RWPE2 (cell line): Measurements from ENCODE around the gene RAP1GAP2.

Experiments
- ATAC-seq: fragments of 200-7000 bp; cut with Tn5 transposase; 3 replicates; pipeline ENCODE4 v1.9.1; 2021; ENCODE audit warnings: low read depth
- DNase-seq: peaks from one replicate; pipeline ENCODE4 v3.0.0-alpha.2; 2020; ENCODE audit warnings: low spot score
- H3K27ac ChIP-seq: fragments of 450-650 bp; 2 replicates; pipeline ENCODE4 v1.5.1; 2017; ENCODE audit warnings: mild to moderate bottlenecking; ENCODE audit not compliant: poor library complexity, severe bottlenecking
- H3K27me3 ChIP-seq: fragments of 250-450 bp; sonication (Bioruptor Pico); 2 replicates; pipeline ENCODE4 v1.5.1; 2021; ENCODE audit warnings: mild to moderate bottlenecking, moderate library complexity; ENCODE audit not compliant: insufficient read depth, poor library complexity, severe bottlenecking
- H3K36me3 ChIP-seq: fragments of 250-450 bp; sonication (Bioruptor Pico); 2 replicates; pipeline ENCODE4 v1.5.1; 2020; ENCODE audit warnings: low read depth, mild to moderate bottlenecking, moderate library complexity
- H3K4me1 ChIP-seq: fragments of 250-450 bp; sonication (Bioruptor Pico); 2 replicates; pipeline ENCODE4 v1.5.1; 2021; ENCODE audit warnings: mild to moderate bottlenecking, moderate library complexity; ENCODE audit not compliant: insufficient read depth, poor library complexity, severe bottlenecking
- H3K4me3 ChIP-seq: fragments of 250-450 bp; sonication (Bioruptor Pico); 2 replicates; pipeline ENCODE4 v1.5.1; 2021; ENCODE audit warnings: mild to moderate bottlenecking, moderate library complexity; ENCODE audit not compliant: severe bottlenecking
- H3K9me3 ChIP-seq: fragments of 250-450 bp; sonication (Bioruptor Pico); 2 replicates; pipeline ENCODE4 v1.5.1; 2021; ENCODE audit warnings: mild to moderate bottlenecking, moderate library complexity; ENCODE audit not compliant: severe bottlenecking
- TF ChIP-seq, protein P1 (sequence below): fragments of 450-650 bp; IDR thresholded peaks from one replicate; pipeline ENCODE4 v1.5.1; 2017; ENCODE audit warnings: mild to moderate bottlenecking, moderate library complexity; ENCODE audit not compliant: poor library complexity, severe bottlenecking

The RAP1GAP2 gene

DNA sequence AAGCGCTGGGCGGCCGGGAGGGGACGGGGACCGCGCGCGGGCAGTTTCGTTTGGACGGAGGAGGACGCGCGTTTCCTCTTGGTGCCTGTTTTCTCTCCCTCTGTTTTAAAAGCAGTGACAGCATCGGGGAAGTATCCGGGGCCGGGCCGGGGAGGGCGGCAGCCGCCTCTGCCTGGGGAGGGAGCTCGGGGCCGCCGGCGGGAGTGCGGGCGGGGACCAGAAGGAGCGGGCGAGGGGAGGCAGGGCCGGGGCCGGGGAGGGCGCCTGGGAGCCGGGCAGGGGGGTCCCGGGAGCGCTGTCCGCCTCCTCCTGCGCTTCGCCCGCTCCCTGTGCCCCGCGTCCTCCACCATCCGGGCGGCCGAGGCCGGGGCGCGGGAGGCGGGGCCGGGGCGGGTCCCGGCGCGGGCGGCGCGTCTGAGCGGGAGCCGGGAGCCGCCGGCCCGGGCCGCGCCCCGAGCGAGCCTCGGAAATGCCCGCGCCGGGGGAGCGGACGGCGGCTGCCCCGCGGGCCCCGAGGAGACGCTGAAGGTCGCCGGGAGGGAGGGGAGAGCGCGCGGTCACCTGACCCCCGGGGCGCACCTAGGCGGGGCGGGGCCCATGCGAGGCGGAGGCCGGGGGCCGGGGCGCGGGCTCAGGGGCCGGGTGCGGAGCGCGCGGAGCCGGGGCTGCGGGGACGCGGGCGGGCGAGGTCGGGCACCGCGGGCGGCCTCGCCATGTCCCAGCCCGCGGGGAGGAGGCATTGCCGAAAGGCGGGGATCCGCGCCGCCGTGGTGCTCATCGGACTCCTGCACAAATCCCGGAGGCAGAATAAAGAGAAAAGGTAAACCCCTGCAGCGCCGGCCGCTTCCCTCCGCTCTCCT lies 57.3 kb downstream of the RAP1GAP2 start:
- TF ChIP-seq, protein P1, sequence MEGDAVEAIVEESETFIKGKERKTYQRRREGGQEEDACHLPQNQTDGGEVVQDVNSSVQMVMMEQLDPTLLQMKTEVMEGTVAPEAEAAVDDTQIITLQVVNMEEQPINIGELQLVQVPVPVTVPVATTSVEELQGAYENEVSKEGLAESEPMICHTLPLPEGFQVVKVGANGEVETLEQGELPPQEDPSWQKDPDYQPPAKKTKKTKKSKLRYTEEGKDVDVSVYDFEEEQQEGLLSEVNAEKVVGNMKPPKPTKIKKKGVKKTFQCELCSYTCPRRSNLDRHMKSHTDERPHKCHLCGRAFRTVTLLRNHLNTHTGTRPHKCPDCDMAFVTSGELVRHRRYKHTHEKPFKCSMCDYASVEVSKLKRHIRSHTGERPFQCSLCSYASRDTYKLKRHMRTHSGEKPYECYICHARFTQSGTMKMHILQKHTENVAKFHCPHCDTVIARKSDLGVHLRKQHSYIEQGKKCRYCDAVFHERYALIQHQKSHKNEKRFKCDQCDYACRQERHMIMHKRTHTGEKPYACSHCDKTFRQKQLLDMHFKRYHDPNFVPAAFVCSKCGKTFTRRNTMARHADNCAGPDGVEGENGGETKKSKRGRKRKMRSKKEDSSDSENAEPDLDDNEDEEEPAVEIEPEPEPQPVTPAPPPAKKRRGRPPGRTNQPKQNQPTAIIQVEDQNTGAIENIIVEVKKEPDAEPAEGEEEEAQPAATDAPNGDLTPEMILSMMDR = no peak
- Histone ChIP-seq H3K4me1 (peaks cover 2% of the 10 kb centered on the region), H3K4me3 (peak overlapping the region; percentile 89), H3K9me3 (no peaks in the 10 kb centered on the region), H3K27me3 (no peaks in the 10 kb centered on the region), H3K36me3 (0 out of 2 replicates have a peak, but pooled peaks cover 10% of the 10 kb centered on the region), H3K27ac (peak overlapping the region; percentile 80)
- ATAC-seq = peak; percentile 48
- no peak for DNase-seq

- peak overlapping the region; percentile 89 for H3K4me3 ChIP-seq
- H3K36me3 ChIP-seq = 0 out of 2 replicates have a peak, but pooled peaks cover 12% of the 10 kb centered on the region
- H3K4me1 ChIP-seq = peaks cover 2% of the 10 kb centered on the region
- DNase-seq = no peak
- ATAC-seq = peak; percentile 62
- peak overlapping the region; percentile 80 for H3K27ac ChIP-seq
- TF ChIP-seq, protein P1 = no peak
- H3K9me3 ChIP-seq = no peaks in the 10 kb centered on the region
- no peaks in the 10 kb centered on the region for H3K27me3 ChIP-seq
Measured at GRCh38 chr17:2854143-2855055, 58.2 kb downstream of the RAP1GAP2 start.

DNA sequence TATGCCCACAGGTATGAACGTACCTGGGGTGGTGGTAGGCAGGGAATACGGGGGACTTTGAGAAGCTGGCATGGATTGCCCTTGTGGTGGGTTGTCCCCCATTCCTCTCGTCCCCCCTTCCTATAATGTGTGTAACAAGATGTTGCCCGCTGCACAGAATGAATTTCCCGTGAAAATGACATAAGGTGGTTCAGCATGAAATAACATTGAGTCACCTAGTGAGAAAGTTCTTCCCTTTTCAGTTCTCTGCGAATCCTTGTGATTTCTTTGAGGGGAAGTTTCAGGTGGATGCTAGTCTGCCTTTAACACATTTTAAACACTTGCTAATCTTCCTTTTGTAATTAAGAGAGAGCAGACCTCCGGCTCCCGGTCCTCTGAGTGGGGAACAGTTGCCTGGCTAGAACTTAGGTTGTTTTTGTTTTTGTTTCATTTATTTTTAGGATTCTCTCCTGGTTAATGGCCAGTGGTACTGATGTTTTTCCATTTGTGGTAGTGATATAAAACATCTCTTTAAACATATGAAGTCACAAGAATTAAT lies 58.9 kb downstream of the RAP1GAP2 start:
- H3K4me3 ChIP-seq = peak overlapping the region; percentile 89
- no peaks in the 10 kb centered on the region for H3K27me3 ChIP-seq
- no peak for DNase-seq
- peak; percentile 28 for ATAC-seq
- H3K36me3 ChIP-seq = 0 out of 2 replicates have a peak, but pooled peaks cover 12% of the 10 kb centered on the region
- H3K27ac ChIP-seq = peak overlapping the region; percentile 80
- H3K9me3 ChIP-seq = no peaks in the 10 kb centered on the region
- TF ChIP-seq, protein P1 = no peak
- H3K4me1 ChIP-seq = peaks cover 2% of the 10 kb centered on the region

DNA sequence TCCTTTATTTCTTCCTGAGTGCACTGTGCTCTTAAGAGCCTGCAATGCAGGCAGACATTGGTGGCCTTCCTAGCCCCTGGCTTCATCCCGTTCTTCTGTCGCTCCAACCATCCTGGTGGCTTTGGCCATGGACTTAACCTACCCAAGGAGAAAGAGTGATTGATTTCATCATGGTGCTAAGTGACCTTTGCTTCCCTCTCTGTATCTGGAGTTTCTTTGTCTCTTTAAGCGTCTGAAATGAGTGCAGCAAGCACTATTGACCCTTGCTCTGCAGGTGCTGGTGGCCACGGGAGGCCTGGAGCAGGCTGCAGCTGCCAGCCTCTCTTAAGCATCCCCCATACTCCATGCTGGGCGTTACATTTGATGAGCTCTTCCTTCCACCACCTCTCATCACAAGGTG lies 60.5 kb downstream of the RAP1GAP2 start:
- H3K4me3 ChIP-seq = no peak overlapping the region
- ATAC-seq (no peak), DNase-seq (no peak)
- no peak overlapping the region for H3K27ac ChIP-seq
- peaks cover 2% of the 10 kb centered on the region for H3K4me1 ChIP-seq
- TF ChIP-seq, protein P1 = no peak
- no peaks in the 10 kb centered on the region for H3K27me3 ChIP-seq
- H3K9me3 ChIP-seq = no peaks in the 10 kb centered on the region
- H3K36me3 ChIP-seq = 0 out of 2 replicates have a peak, but pooled peaks cover 12% of the 10 kb centered on the region
